Small intestine (tissue), 7 donors: Measurements from ENCODE around the gene TRAK2. TPM values are rescaled to one million over a fixed set of nuclear protein-coding genes. Genes with fewer than 3 reads are reported as not detected.
A peak's percentile ranks its signal among the peaks of the same experiment; 100 is the strongest.
"Not testable (repeated sequence)": the region's sequence is repeated elsewhere in the genome, so short reads cannot be mapped to it uniquely, and the experiment has no call there.

ENCODE experiments used
- DNase-seq, 2 donors: peaks; one replicate each; pipeline versions ENCODE4 v3.0.0 to v3.0.0-alpha.2; 2013
- FAIRE-seq: peaks from 2 replicates; lab custom pipeline; 2012; peaks lifted over from hg19 to GRCh38; lab: Jason Lieb, UNC
- H3K27ac ChIP-seq, 3 donors: one replicate each; pipeline ENCODE4 v1.5.1; 2013; ENCODE audit warnings: low read length in 2 of 3, mild to moderate bottlenecking in 2 of 3, control low read depth in 1 of 3, inconsistent platforms in 1 of 3, low read depth in 1 of 3, moderate library complexity in 1 of 3
- H3K27me3 ChIP-seq, 3 donors: one replicate each; pipeline ENCODE4 v1.6.1; 2013; ENCODE audit warnings: low read length in 3 of 3, inconsistent platforms in 1 of 3; ENCODE audit not compliant: control insufficient read depth in 3 of 3, insufficient read depth in 3 of 3
- H3K36me3 ChIP-seq, 3 donors: one replicate each; pipeline ENCODE4 v1.6.1; 2013; ENCODE audit warnings: low read length in 3 of 3, inconsistent platforms in 1 of 3, low read depth in 1 of 3, mild to moderate bottlenecking in 1 of 3, moderate library complexity in 1 of 3; ENCODE audit not compliant: control insufficient read depth in 3 of 3, insufficient read depth in 2 of 3
- H3K4me1 ChIP-seq, 3 donors: one replicate each; pipeline ENCODE4 v1.6.1; 2013; ENCODE audit warnings: low read length in 2 of 3, inconsistent platforms in 1 of 3, low read depth in 1 of 3, mild to moderate bottlenecking in 1 of 3, moderate library complexity in 1 of 3; ENCODE audit not compliant: control insufficient read depth in 3 of 3, insufficient read depth in 2 of 3
- H3K4me3 ChIP-seq, 3 donors: one replicate each; pipeline ENCODE4 v1.5.1; 2013; ENCODE audit warnings: low read length in 3 of 3, control low read depth in 1 of 3, inconsistent platforms in 1 of 3, low read depth in 1 of 3, mild to moderate bottlenecking in 1 of 3, moderate library complexity in 1 of 3
- H3K9me3 ChIP-seq, 2 donors: one replicate each; pipeline ENCODE4 v1.6.1; 2013; ENCODE audit warnings: low read depth in 1 of 2, low read length in 1 of 2; ENCODE audit not compliant: control insufficient read depth in 2 of 2, insufficient read depth in 1 of 2
- WGBS, 3 donors: extraction: QIAGEN DNeasy Blood & Tissue Kit; methylation state at CpG; one replicate each; pipeline ENCODE4 v1.1.7; 2013; 5-methylcytosine and 5-hydroxymethylcytosine counted together
- polyA plus RNA-seq, 4 donors: library from polyadenylated mRNA; stranded (reverse) in 3 of 4; unstranded in 1 of 4; fragments of 200-250 nt in 3 of 4; fragments of 120-200 nt in 1 of 4; gene quantifications; one replicate each; pipeline versions ENCODE4 v1.2.1 to v1.2.3, GENCODE V29; 2013
- donor health status: healthy with polysubstance abuse.
- donor health status: control.
- donor health status: control.
- donor health status: Bipolar disorder and iron deficiency.
- donor health status: healthy.

TRAK2 gene
- polyA plus RNA-seq, 4 donors: 13.4 to 36.1 (median 21.5) TPM

GRCh38 chr2:201432038-201432620 lies 19.1 kb downstream of the TRAK2 start:
- no peaks in the 10 kb centered on the region for H3K27me3 ChIP-seq
- WGBS, 3 donors: 35 to 60% (median 56%) methylated on average over 4 of the region's 4 CpGs
- peaks cover 0 to 6% (median 0%) of the 10 kb centered on the region in 3 donors for H3K36me3 ChIP-seq
- peak in 1 of 2 donors; percentile 7 for DNase-seq
- peaks cover 0 to 11% (median 9%) of the 10 kb centered on the region in 3 donors for H3K4me1 ChIP-seq
- H3K4me3 ChIP-seq: no peak overlapping the region
- no peak for FAIRE-seq
- peaks cover 0 to 8% of the 10 kb centered on the region in 2 donors for H3K9me3 ChIP-seq
- no peak overlapping the region for H3K27ac ChIP-seq

- no peak overlapping the region for H3K27ac ChIP-seq
- FAIRE-seq (no peak), DNase-seq (no peak)
- H3K27me3 ChIP-seq: no peaks in the 10 kb centered on the region
- peaks cover 0 to 9% (median 0%) of the 10 kb centered on the region in 3 donors for H3K36me3 ChIP-seq
- peaks cover 0 to 8% of the 10 kb centered on the region in 2 donors for H3K9me3 ChIP-seq
- H3K4me1 ChIP-seq: peaks cover 0 to 11% (median 9%) of the 10 kb centered on the region in 3 donors
- 77 to 99% (median 78%) methylated on average over 4 to 5 of the region's 5 CpGs for WGBS, 3 donors
- no peak overlapping the region for H3K4me3 ChIP-seq
Observed at GRCh38 chr2:201430839-201431238, 20.4 kb downstream of the TRAK2 start.

- not testable (repeated sequence) for H3K9me3 ChIP-seq, H3K36me3 ChIP-seq, H3K4me3 ChIP-seq, H3K27ac ChIP-seq, FAIRE-seq, H3K27me3 ChIP-seq, DNase-seq
- WGBS, 3 donors: 96 to 98% (median 97%) methylated on average over 12 of the region's 12 CpGs
- peaks cover 0 to 11% (median 9%) of the 10 kb centered on the region in 3 donors for H3K4me1 ChIP-seq
Observed at GRCh38 chr2:201430322-201430721, 20.9 kb downstream of the TRAK2 start.

- not testable (repeated sequence) for FAIRE-seq, H3K4me3 ChIP-seq, H3K36me3 ChIP-seq, DNase-seq, H3K27me3 ChIP-seq, H3K27ac ChIP-seq, H3K9me3 ChIP-seq
- peaks cover 0 to 11% (median 9%) of the 10 kb centered on the region in 3 donors for H3K4me1 ChIP-seq
- WGBS, 3 donors: 88 to 95% (median 90%) methylated on average over 6 of the region's 6 CpGs
Observed at GRCh38 chr2:201429835-201430234, 21.4 kb downstream of the TRAK2 start.

- not testable (repeated sequence) for H3K27ac ChIP-seq, H3K4me1 ChIP-seq, H3K4me3 ChIP-seq, FAIRE-seq, H3K9me3 ChIP-seq, H3K36me3 ChIP-seq, DNase-seq, H3K27me3 ChIP-seq
Observed at GRCh38 chr2:201428366-201428765, 22.9 kb downstream of the TRAK2 start.

- peaks cover 0 to 9% (median 0%) of the 10 kb centered on the region in 3 donors for H3K36me3 ChIP-seq
- WGBS, 3 donors: 92 to 97% (median 93%) methylated on average over 9 of the region's 9 CpGs
- no peak overlapping the region for H3K4me3 ChIP-seq
- no peak for FAIRE-seq
- no peak for DNase-seq
- peaks cover 0 to 8% of the 10 kb centered on the region in 2 donors for H3K9me3 ChIP-seq
- H3K27ac ChIP-seq: no peak overlapping the region
- no peaks in the 10 kb centered on the region for H3K27me3 ChIP-seq
- peaks cover 0 to 2% (median 0%) of the 10 kb centered on the region in 3 donors for H3K4me1 ChIP-seq
Observed at GRCh38 chr2:201425952-201426351, 25.3 kb downstream of the TRAK2 start.

- FAIRE-seq (no peak), DNase-seq (no peak)
- Histone ChIP-seq H3K9me3 (no peaks in the 10 kb centered on the region), H3K36me3 (peaks cover 0 to 2% (median 0%) of the 10 kb centered on the region in 3 donors), H3K4me3 (no peak overlapping the region), H3K4me1 (peaks cover 0 to 2% (median 0%) of the 10 kb centered on the region in 3 donors), H3K27ac (no peak overlapping the region), H3K27me3 (no peaks in the 10 kb centered on the region)
- WGBS, 3 donors: 54 to 82% (median 74%) methylated on average over 3 of the region's 3 CpGs
Observed at GRCh38 chr2:201420442-201421113, 30.7 kb downstream of the TRAK2 start.

- peaks cover 0 to 2% (median 0%) of the 10 kb centered on the region in 3 donors for H3K36me3 ChIP-seq
- 91 to 97% (median 92%) methylated on average over 4 of the region's 4 CpGs for WGBS, 3 donors
- H3K27ac ChIP-seq: no peak overlapping the region
- no peaks in the 10 kb centered on the region for H3K27me3 ChIP-seq
- peaks cover 0 to 2% (median 0%) of the 10 kb centered on the region in 3 donors for H3K4me1 ChIP-seq
- no peaks in the 10 kb centered on the region for H3K9me3 ChIP-seq
- no peak overlapping the region for H3K4me3 ChIP-seq
- FAIRE-seq: no peak
- no peak for DNase-seq
Observed at GRCh38 chr2:201419986-201420385, 31.3 kb downstream of the TRAK2 start.
